T-helper 17 cell (primary cell): ENCODE measurements around the gene DNAH9. TPM values are rescaled to one million over a fixed set of nuclear protein-coding genes. Genes with fewer than 3 reads are reported as not detected.

Source experiments
- ATAC-seq: fragments of 150-1000 bp; cut with Tn5 transposase; 2 replicates; pipeline ENCODE4 v1.10.0; 2021; ENCODE audit warnings: mild to moderate bottlenecking, moderate library complexity
- DNase-seq, 3 donors: peaks; one replicate each; pipeline versions ENCODE4 v3.0.0 to v3.0.0-alpha.2; 2020 to 2021
- H3K9me3 ChIP-seq: one replicate; pipeline ENCODE4 v1.7.0; 2013; ENCODE audit warnings: low read length, mild to moderate bottlenecking; ENCODE audit not compliant: control insufficient read depth, poor library complexity, severe bottlenecking
- H3K27ac Mint-ChIP-seq: one replicate; pipeline ENCODE4 v1.8.0; 2022; ENCODE audit warnings: mild to moderate bottlenecking, moderate library complexity, mixed read lengths
- H3K27me3 Mint-ChIP-seq: one replicate; pipeline ENCODE4 v1.8.0; 2022; ENCODE audit warnings: mixed read lengths
- H3K36me3 Mint-ChIP-seq: one replicate; pipeline ENCODE4 v1.8.0; 2022; ENCODE audit warnings: low read depth, mixed read lengths
- H3K4me1 Mint-ChIP-seq: one replicate; pipeline ENCODE4 v1.8.0; 2022; ENCODE audit warnings: mild to moderate bottlenecking, mixed read lengths
- H3K4me3 Mint-ChIP-seq: one replicate; pipeline ENCODE4 v1.8.0; 2022; ENCODE audit warnings: mild to moderate bottlenecking, moderate library complexity, mixed read lengths
- total RNA-seq, 4 donors: library from RNA in 2 of 4; stranded (reverse) in 2 of 4; gene quantifications; one replicate each; pipeline ENCODE4 v1.2.3 and lab custom pipeline; 2022 to 2026

Gene DNAH9
- total RNA-seq, 2 donors from 2014 or later, result not detected

DNA sequence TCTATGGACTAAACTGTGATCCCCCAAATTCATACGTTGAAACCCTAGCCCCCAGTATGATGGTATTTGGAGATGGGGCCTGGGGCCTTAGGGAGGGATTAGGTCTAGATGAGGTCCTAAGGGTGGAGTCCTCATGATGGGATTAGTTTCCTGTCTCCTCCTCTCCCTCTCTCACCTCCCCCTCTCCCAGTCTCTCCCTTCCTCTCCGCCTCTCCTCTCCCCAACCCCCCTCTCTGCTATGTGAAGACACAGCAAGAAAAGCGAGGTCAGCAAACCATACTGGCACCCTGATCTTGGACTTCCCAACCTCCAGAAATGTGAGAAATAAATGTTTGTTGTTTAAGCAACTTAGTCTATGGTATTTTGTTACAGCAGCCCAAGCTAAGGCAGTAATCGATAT is 383.6 kb downstream of the DNAH9 start:
- H3K36me3 Mint-ChIP-seq, result peaks cover 21% of the 10 kb centered on the region
- peaks cover 7% of the 10 kb centered on the region for H3K4me1 Mint-ChIP-seq
- ATAC-seq, result no peak

GRCh38 chr17:11986179-11986941 is 388.1 kb downstream of the DNAH9 start:
- H3K27me3 Mint-ChIP-seq, result no peaks in the 10 kb centered on the region
- peaks cover 24% of the 10 kb centered on the region for H3K4me1 Mint-ChIP-seq
- no peak overlapping the region for H3K27ac Mint-ChIP-seq
- H3K4me3 Mint-ChIP-seq, result no peak overlapping the region
- ATAC-seq (no peak), DNase-seq (no peak)
- H3K9me3 ChIP-seq, result no peaks in the 10 kb centered on the region
- peaks cover 31% of the 10 kb centered on the region for H3K36me3 Mint-ChIP-seq

More for the DNA sequence above, 383.6 kb downstream of the DNAH9 start:
- H3K9me3 ChIP-seq, result no peaks in the 10 kb centered on the region
- Mint-ChIP-seq H3K4me3 (no peak overlapping the region), H3K27ac (no peak overlapping the region), H3K27me3 (no peaks in the 10 kb centered on the region)
- DNase-seq, result no peak

GRCh38 chr17:11986942-11987329 is 388.7 kb downstream of the DNAH9 start:
- H3K27ac Mint-ChIP-seq, result no peak overlapping the region
- H3K27me3 Mint-ChIP-seq, result no peaks in the 10 kb centered on the region
- peaks cover 24% of the 10 kb centered on the region for H3K4me1 Mint-ChIP-seq
- H3K9me3 ChIP-seq, result no peaks in the 10 kb centered on the region
- peaks cover 31% of the 10 kb centered on the region for H3K36me3 Mint-ChIP-seq
- no peak for DNase-seq
- no peak for ATAC-seq
- H3K4me3 Mint-ChIP-seq, result no peak overlapping the region

GRCh38 chr17:11990363-11990983 is 392.2 kb downstream of the DNAH9 start:
- ATAC-seq (no peak), DNase-seq (no peak)
- H3K27me3 Mint-ChIP-seq, result no peaks in the 10 kb centered on the region
- no peaks in the 10 kb centered on the region for H3K9me3 ChIP-seq
- peaks cover 19% of the 10 kb centered on the region for H3K4me1 Mint-ChIP-seq
- peak overlapping the region; percentile 9 for H3K4me3 Mint-ChIP-seq
- H3K27ac Mint-ChIP-seq, result peak overlapping the region; percentile 39
- H3K36me3 Mint-ChIP-seq, result peaks cover 12% of the 10 kb centered on the region

GRCh38 chr17:11991461-11991860 is 393.2 kb downstream of the DNAH9 start:
- H3K4me1 Mint-ChIP-seq, result peaks cover 24% of the 10 kb centered on the region
- ATAC-seq, result no peak
- peaks cover 12% of the 10 kb centered on the region for H3K36me3 Mint-ChIP-seq
- H3K4me3 Mint-ChIP-seq, result no peak overlapping the region
- DNase-seq, result no peak
- no peaks in the 10 kb centered on the region for H3K9me3 ChIP-seq
- peak overlapping the region; percentile 39 for H3K27ac Mint-ChIP-seq
- H3K27me3 Mint-ChIP-seq, result no peaks in the 10 kb centered on the region

- Mint-ChIP-seq H3K27ac (peak overlapping the region; percentile 81), H3K36me3 (peaks cover 3% of the 10 kb centered on the region), H3K4me1 (peaks cover 16% of the 10 kb centered on the region), H3K4me3 (peak overlapping the region; percentile 91), H3K27me3 (no peaks in the 10 kb centered on the region)
- H3K9me3 ChIP-seq, result no peaks in the 10 kb centered on the region
- ATAC-seq (peak; percentile 18), DNase-seq (peak in 1 of 3 donors; percentile 17)
These were observed 398.5 kb downstream of the DNAH9 start for GRCh38 chr17:11996722-11997146.

DNA sequence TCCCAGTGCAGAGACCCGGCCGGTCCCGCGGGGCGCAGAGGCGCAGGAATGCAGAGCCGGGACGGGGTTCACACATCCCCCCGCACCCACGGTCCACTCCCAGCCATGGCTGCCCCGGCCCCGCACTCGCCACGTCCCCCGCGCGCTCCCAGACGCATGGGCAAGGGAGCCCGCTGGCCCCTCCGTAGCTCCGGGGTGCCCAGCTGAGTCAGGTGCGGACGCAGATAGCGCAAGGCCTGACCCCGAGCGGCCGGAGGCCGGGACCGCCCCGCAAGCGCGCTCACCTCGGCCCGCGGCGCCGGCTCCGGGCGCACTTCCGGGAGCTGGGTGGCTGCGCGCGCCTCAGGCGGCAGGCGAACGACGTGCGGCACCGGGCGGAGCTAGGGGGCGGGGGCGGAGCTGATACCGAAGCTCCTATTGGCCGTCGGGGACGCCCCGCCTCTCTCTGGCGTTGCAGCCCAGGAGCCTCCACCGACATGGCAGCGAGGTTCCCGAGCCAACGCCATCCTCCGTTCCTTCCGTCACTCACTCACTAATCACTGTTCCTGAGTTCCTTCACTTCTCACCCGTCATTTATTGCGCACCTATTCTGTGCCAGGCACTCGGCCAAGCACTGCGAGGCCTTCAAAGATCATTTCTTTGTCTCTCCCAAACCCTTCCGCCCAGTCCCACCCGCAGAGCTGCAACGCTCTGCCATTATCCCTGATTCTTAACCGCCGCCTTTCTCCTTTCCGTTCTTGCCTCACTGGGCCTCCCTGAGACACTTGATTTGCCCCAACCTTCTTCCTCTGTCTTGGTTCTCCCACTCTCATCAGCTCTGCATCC is 399.1 kb downstream of the DNAH9 start, which contains the start of gene ZNF18:
Gene ZNF18, minus strand, starts transcription at position 329 of the 825 bp plus-strand sequence. CDS start 4,646 bp downstream, outside the sequence.
- Mint-ChIP-seq H3K4me1 (peaks cover 16% of the 10 kb centered on the region), H3K4me3 (peak within 1 kb of the TSS; percentile 91), H3K36me3 (peaks cover 3% of the 10 kb centered on the region), H3K27ac (peak within 1 kb of the TSS; percentile 81), H3K27me3 (no peaks in the 10 kb centered on the region)
- no peaks in the 10 kb centered on the region for H3K9me3 ChIP-seq
- DNase-seq (peak; percentile 91 to 96 (median 94)), ATAC-seq (peak; percentile 99)

DNA sequence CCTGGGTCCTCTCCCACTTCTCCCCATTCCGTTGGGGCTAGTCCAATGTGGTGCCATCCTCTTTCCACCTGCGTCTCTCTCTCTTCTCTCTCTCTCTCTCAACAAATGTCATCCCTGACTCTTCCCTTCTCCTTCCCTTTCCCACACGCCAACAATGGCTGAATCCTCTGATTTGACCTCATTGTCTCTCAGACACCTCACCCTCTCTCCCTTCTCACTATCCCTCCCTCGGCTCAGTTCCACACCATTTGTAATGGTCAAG is 399.6 kb downstream of the DNAH9 start:
- peak overlapping the region; percentile 81 for H3K27ac Mint-ChIP-seq
- no peaks in the 10 kb centered on the region for H3K27me3 Mint-ChIP-seq
- peak overlapping the region; percentile 91 for H3K4me3 Mint-ChIP-seq
- peaks cover 16% of the 10 kb centered on the region for H3K4me1 Mint-ChIP-seq
- peaks cover 3% of the 10 kb centered on the region for H3K36me3 Mint-ChIP-seq
- DNase-seq (no peak), ATAC-seq (no peak)
- H3K9me3 ChIP-seq, result no peaks in the 10 kb centered on the region

DNA sequence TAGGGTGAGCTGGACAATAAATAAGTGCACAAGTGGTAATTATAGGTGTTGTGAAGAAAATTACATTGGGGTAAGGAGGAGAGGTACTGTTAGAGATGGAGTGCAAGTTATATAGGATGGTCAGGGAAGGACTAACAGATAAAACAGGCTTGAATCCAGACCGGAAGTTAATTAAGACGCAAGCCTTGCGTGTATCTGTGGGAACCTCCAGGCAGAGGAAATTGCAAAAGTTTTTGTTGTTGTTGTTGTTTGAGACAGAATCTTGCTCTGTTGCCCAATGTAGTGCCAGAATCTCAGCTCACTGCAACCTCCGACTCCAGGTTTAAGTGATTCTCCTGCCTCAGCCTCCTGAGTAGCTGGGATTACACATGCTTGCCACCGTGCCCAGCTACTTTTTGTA is 401.4 kb downstream of the DNAH9 start:
- no peaks in the 10 kb centered on the region for H3K27me3 Mint-ChIP-seq
- ATAC-seq, result no peak
- H3K27ac Mint-ChIP-seq, result no peak overlapping the region
- no peak for DNase-seq
- no peaks in the 10 kb centered on the region for H3K9me3 ChIP-seq
- peaks cover 16% of the 10 kb centered on the region for H3K4me1 Mint-ChIP-seq
- peaks cover 3% of the 10 kb centered on the region for H3K36me3 Mint-ChIP-seq
- H3K4me3 Mint-ChIP-seq, result no peak overlapping the region

- ATAC-seq, result no peak
- Mint-ChIP-seq H3K4me1 (peaks cover 2% of the 10 kb centered on the region), H3K27ac (no peak overlapping the region), H3K4me3 (no peak overlapping the region), H3K27me3 (peaks cover 15% of the 10 kb centered on the region), H3K36me3 (peaks cover 3% of the 10 kb centered on the region)
- H3K9me3 ChIP-seq, result no peaks in the 10 kb centered on the region
- DNase-seq, result no peak
These were observed 409.2 kb downstream of the DNAH9 start for GRCh38 chr17:12007466-12007865.
